K562 (cell line): ENCODE measurements around the gene FAM83D. TPM values are rescaled to one million over a fixed set of nuclear protein-coding genes. Genes with fewer than 3 reads are reported as not detected.

ENCODE experiments used
- CREBBP ChIP-seq: IDR thresholded peaks from one replicate; pipeline ENCODE4 v1.6.1; 2012; ENCODE audit warnings: low read depth, mild to moderate bottlenecking, control low read depth, inconsistent platforms, low read length
- FOXK2 ChIP-seq, 2 experiments: fragments of 450-650 bp; IDR thresholded peaks in 1 of 2; conservative IDR thresholded peaks in 1 of 2; 2 replicates each; pipeline ENCODE4 v1.6.1; 2016; ENCODE audit warnings: low read depth in 2 of 2, mild to moderate bottlenecking in 1 of 2
- MCM2 ChIP-seq: fragments of 450-650 bp; IDR thresholded peaks from 2 replicates; pipeline ENCODE4 v1.6.1; 2017; ENCODE audit warnings: low read depth, mild to moderate bottlenecking
- MGA ChIP-seq: fragments of 450-650 bp; IDR thresholded peaks from 2 replicates; pipeline ENCODE4 v1.6.1; 2016; ENCODE audit warnings: mild to moderate bottlenecking, moderate library complexity
- NBN ChIP-seq: fragments of 450-650 bp; IDR thresholded peaks from 2 replicates; pipeline ENCODE4 v1.6.1; 2016; ENCODE audit warnings: low read depth, mild to moderate bottlenecking
- NFIC ChIP-seq: fragments of 450-650 bp; IDR thresholded peaks from 2 replicates; pipeline ENCODE4 v1.6.1; 2017; ENCODE audit warnings: mild to moderate bottlenecking, inconsistent platforms
- NR2C1 ChIP-seq, 2 experiments: fragments of 450-650 bp; IDR thresholded peaks; 2 replicates each; pipeline ENCODE4 v1.6.1; 2017; ENCODE audit warnings: mild to moderate bottlenecking in 2 of 2, antibody characterized with exemption in 1 of 2, inconsistent platforms in 1 of 2, missing compliant biosample characterization in 1 of 2, missing genetic modification characterization in 1 of 2
- TAF9B ChIP-seq: fragments of 450-650 bp; IDR thresholded peaks from 2 replicates; pipeline ENCODE4 v1.6.1; 2018; ENCODE audit warnings: mild to moderate bottlenecking; ENCODE audit not compliant: partially characterized antibody
- TBP ChIP-seq: optimal IDR thresholded peaks from 2 replicates; pipeline ENCODE3; 2011; ENCODE audit warnings: low read depth, low read length, improper control_type of control experiment
- ZBED1 ChIP-seq: IDR thresholded peaks from 2 replicates; pipeline ENCODE4 v1.6.1; 2014
- ZBTB26 ChIP-seq: fragments of 450-650 bp; formaldehyde crosslinking; IDR thresholded peaks from 2 replicates; pipeline ENCODE4 v1.4.0; 2022; ENCODE audit warnings: missing genetic modification characterization
- ZNF79 ChIP-seq: fragments of 250-450 bp; sonication (Bioruptor Pico); IDR thresholded peaks from 2 replicates; pipeline ENCODE4 v1.4.0; 2020; ENCODE audit warnings: low read depth, mild to moderate bottlenecking, moderate library complexity
- polyA plus RNA-seq, 8 experiments: library from polyadenylated mRNA; depleted of rRNA in 4 of 8; stranded (reverse) in 5 of 8; unstranded in 3 of 8; fragments of >200 nt; fragmentation: Nextera tagmentation in 2 of 8; fragmentation: Illumina TruSeq in 1 of 8; extraction: Ambion mirVana in 2 of 8; extraction: Trizol in 1 of 8; gene quantifications; 2 replicates each; pipeline versions ENCODE4 v1.2.1 to v1.2.3, GENCODE V29; 2011 to 2014; ENCODE audit warnings: inconsistent platforms in 1 of 8, missing spikeins in 1 of 8
- total RNA-seq, 7 experiments: library from RNA; depleted of rRNA in 6 of 7; stranded (reverse); fragments of >200 nt in 6 of 7; fragmentation: Illumina TruSeq in 2 of 7; extraction: Trizol in 2 of 7; gene quantifications; 2 replicates each; pipeline versions ENCODE4 v1.2.1 to v1.2.3, GENCODE V29; 2011 to 2021; ENCODE audit warnings: low replicate concordance in 1 of 7
- TF ChIP-seq, protein P1 (sequence below): sonication (generic); formaldehyde crosslinking; IDR thresholded peaks from 2 replicates; pipeline ENCODE4 v1.8.0; 2022; ENCODE audit warnings: mild to moderate bottlenecking, missing genetic modification reagents

FAM83D gene
- total and polyA plus RNA-seq, 9 of the 15 experiments (the other 6 are each of a cell fraction or from before 2014, with no cell fraction given): 8.2 to 66.1 (median 43.5) TPM

DNA sequence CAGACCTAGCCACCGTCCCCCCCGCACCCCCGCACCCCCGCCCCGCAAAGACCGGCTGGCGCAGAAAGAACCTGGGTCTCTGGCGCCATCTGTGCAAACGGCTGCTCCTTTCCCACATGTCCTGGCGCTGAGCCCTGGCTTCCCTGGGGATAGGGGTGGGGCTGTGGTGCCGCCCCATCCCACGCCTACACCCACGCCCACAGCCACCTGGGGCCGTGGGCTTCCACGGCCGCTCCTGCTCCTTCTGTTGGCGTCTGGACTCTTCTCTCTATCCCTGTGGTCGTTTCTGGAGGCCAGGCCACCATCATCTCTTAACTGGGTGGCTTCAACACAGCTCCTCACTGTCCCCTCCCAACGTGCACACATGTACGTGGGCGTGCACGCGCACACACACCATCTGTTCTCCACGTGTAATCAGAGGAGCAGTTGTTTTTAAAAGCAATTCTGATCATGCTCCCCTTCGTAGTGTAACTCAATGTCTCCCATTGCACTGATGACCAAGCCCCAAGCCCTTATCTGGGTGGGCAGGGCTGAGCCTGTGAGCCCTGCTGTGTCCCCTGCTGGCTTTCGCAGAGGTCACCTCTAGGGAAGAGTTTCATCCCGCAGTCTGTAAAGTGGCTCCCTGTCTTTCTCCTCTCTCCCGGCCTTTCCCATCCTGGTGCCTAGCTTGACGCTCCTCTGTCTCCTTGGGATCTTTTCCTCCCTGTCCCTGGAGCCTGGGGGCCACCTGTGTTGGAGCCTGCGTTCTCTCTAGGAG lies 31.9 kb upstream of the FAM83D start (continued):
- peak; percentile 54; the same call in 1 of the 2 replicates for TF ChIP-seq MGA
- no peak for TF ChIP-seq TBP
- TF ChIP-seq MCM2: no peak
- no peak for TF ChIP-seq ZBTB26 (CRISPR knock-in tag)
- no peak for TF ChIP-seq TAF9B
- TF ChIP-seq ZBED1: no peak
- TF ChIP-seq NFIC: 0 out of 2 replicates have a peak, but pooled peaks have one; percentile 48
- no peak for TF ChIP-seq ZNF79 (CRISPR knock-in tag)
- no peak; a peak in 1 of 4 replicates for TF ChIP-seq FOXK2 (conservative IDR thresholded peaks at IDR 0.05 in 1 of 2, IDR thresholded peaks at IDR 0.05 in 1 of 2; ENCODE audit: low read depth in 2 of 2)
- TF ChIP-seq, protein P1, sequence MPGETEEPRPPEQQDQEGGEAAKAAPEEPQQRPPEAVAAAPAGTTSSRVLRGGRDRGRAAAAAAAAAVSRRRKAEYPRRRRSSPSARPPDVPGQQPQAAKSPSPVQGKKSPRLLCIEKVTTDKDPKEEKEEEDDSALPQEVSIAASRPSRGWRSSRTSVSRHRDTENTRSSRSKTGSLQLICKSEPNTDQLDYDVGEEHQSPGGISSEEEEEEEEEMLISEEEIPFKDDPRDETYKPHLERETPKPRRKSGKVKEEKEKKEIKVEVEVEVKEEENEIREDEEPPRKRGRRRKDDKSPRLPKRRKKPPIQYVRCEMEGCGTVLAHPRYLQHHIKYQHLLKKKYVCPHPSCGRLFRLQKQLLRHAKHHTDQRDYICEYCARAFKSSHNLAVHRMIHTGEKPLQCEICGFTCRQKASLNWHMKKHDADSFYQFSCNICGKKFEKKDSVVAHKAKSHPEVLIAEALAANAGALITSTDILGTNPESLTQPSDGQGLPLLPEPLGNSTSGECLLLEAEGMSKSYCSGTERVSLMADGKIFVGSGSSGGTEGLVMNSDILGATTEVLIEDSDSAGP (CRISPR knock-in tag): no peak
- no peak for TF ChIP-seq CREBBP
- no peak for TF ChIP-seq NBN
- no peak for TF ChIP-seq NR2C1 (IDR thresholded peaks at IDR 0.05)
- 0 out of 2 replicates have a peak, but pooled peaks have one; percentile 14 for TF ChIP-seq NR2C1 (tag; IDR thresholded peaks at IDR 0.05)
